A549 (cell line): ENCODE data around the gene RTEL1. TPM values are rescaled to one million over a fixed set of nuclear protein-coding genes. Genes with fewer than 3 reads are reported as not detected.

Source experiments
- ATAC-seq, 2 experiments: fragments of 200-7000 bp in 1 of 2; fragments of >200 bp in 1 of 2; cut with Nextera tagmentation in 1 of 2; cut with Tn5 transposase in 1 of 2; 3 replicates each; pipeline versions ENCODE4 v1.8.0 to v1.9.1; 2018 to 2020; ENCODE audit warnings: mild to moderate bottlenecking in 1 of 2, moderate library complexity in 1 of 2
- CTCF ChIA-PET: fragments of 300-600 bp; sonication (Branson Sonifier 250); formaldehyde crosslinking; extraction: SDS; loops from one replicate; lab custom pipeline; 2021; ENCODE audit warnings: antibody characterized with exemption, inconsistent platforms; lab: Yijun Ruan, JAX
- POLR2A ChIA-PET: fragments of 350-600 bp; formaldehyde crosslinking; extraction: SDS; loops from one replicate; lab custom pipeline; 2021; ENCODE audit warnings: antibody characterized with exemption, inconsistent platforms; lab: Yijun Ruan, JAX
- DNase-seq, 2 experiments: peaks; one replicate each; pipeline versions ENCODE4 v3.0.0 to v3.0.0-alpha.2; 2011 to 2016; ENCODE audit warnings: low read depth in 1 of 2, low spot score in 1 of 2
- FAIRE-seq: peaks from 2 replicates; lab custom pipeline; 2011; peaks lifted over from hg19 to GRCh38; lab: Jason Lieb, UNC
- H3K27ac ChIP-seq, 2 experiments: fragments of >200 bp; sonication (Bioruptor Twin); formaldehyde crosslinking; 3 replicates each; pipeline ENCODE4 v1.5.1; 2016 to 2017
- H3K4me1 ChIP-seq: fragments of >200 bp; sonication (Bioruptor Twin); formaldehyde crosslinking; 3 replicates; pipeline ENCODE4 v1.6.1; 2016
- H3K4me2 ChIP-seq: fragments of >200 bp; sonication (Bioruptor Twin); formaldehyde crosslinking; 3 replicates; pipeline ENCODE4 v1.6.1; 2016
- H3K4me3 ChIP-seq: fragments of >200 bp; sonication (Bioruptor Twin); formaldehyde crosslinking; 3 replicates; pipeline ENCODE4 v1.5.1; 2016
- H3K9me3 ChIP-seq: fragments of >200 bp; sonication (Bioruptor Twin); formaldehyde crosslinking; 3 replicates; pipeline ENCODE4 v1.6.1; 2016
- BCL3 ChIP-seq: fragments of >200 bp; sonication (Bioruptor Twin); formaldehyde crosslinking; IDR thresholded peaks from 3 replicates; pipeline ENCODE4 v1.6.1; 2016
- CHD2 ChIP-seq: fragments of 150-350 bp; IDR thresholded peaks from 2 replicates; pipeline ENCODE4 v1.6.1; 2014; ENCODE audit warnings: low read length; ENCODE audit not compliant: partially characterized antibody
- CHD4 ChIP-seq: fragments of 200-600 bp; sonication (generic); IDR thresholded peaks from 2 replicates; pipeline ENCODE4 v1.6.1; 2016; ENCODE audit warnings: antibody characterized with exemption, mild to moderate bottlenecking, borderline replicate concordance
- ESRRA ChIP-seq: fragments of 150-350 bp; IDR thresholded peaks from 2 replicates; pipeline ENCODE4 v1.6.1; 2014; ENCODE audit warnings: mild to moderate bottlenecking, low read length, borderline replicate concordance
- FOSB ChIP-seq: fragments of 250-450 bp; sonication (Bioruptor Pico); IDR thresholded peaks from 2 replicates; pipeline ENCODE4 v1.5.0; 2020; ENCODE audit warnings: mild to moderate bottlenecking, moderate library complexity
- HOXA7 ChIP-seq: fragments of 250-450 bp; sonication (Bioruptor Pico); IDR thresholded peaks from 2 replicates; pipeline ENCODE4 v1.5.0; 2020; ENCODE audit warnings: mild to moderate bottlenecking, moderate library complexity
- HOXB13 ChIP-seq: fragments of 250-450 bp; sonication (Bioruptor Pico); IDR thresholded peaks from 2 replicates; pipeline ENCODE4 v1.5.0; 2020; ENCODE audit warnings: low read depth, mild to moderate bottlenecking, moderate library complexity
- JUN ChIP-seq, 2 experiments: fragments of >200 bp; sonication (Bioruptor Twin); formaldehyde crosslinking; IDR thresholded peaks; 2 replicates in 1 of 2; 3 replicates in 1 of 2; pipeline ENCODE4 v1.6.1; 2016 to 2017
- MAFK ChIP-seq: fragments of 450-650 bp; IDR thresholded peaks from 2 replicates; pipeline ENCODE4 v1.6.1; 2014; ENCODE audit not compliant: partially characterized antibody
- MAZ ChIP-seq: fragments of 150-350 bp; IDR thresholded peaks from 2 replicates; pipeline ENCODE4 v1.6.1; 2014; ENCODE audit warnings: antibody characterized with exemption, low read depth, low read length, borderline replicate concordance
- NR3C1 ChIP-seq: fragments of >200 bp; sonication (Bioruptor Twin); formaldehyde crosslinking; IDR thresholded peaks from 3 replicates; pipeline ENCODE4 v1.6.1; 2017
- PHF8 ChIP-seq: fragments of 200-600 bp; sonication (generic); IDR thresholded peaks from 2 replicates; pipeline ENCODE4 v1.6.1; 2016; ENCODE audit warnings: low read depth, mild to moderate bottlenecking, antibody characterized with exemption, moderate library complexity, borderline replicate concordance
- POLR2A ChIP-seq: IDR thresholded peaks from 2 replicates; pipeline ENCODE4 v1.6.1; 2012; ENCODE audit warnings: mild to moderate bottlenecking, low read length
- SREBF2 ChIP-seq: fragments of 450-650 bp; IDR thresholded peaks from 2 replicates; pipeline ENCODE4 v1.6.1; 2014; ENCODE audit warnings: mild to moderate bottlenecking, moderate library complexity
- TFCP2L1 ChIP-seq: fragments of 250-450 bp; sonication (Bioruptor Pico); IDR thresholded peaks from 2 replicates; pipeline ENCODE4 v1.5.0; 2021; ENCODE audit warnings: mild to moderate bottlenecking
- TP53 ChIP-seq: fragments of 250-450 bp; sonication (Bioruptor Pico); IDR thresholded peaks from 2 replicates; pipeline ENCODE4 v1.5.0; 2021; ENCODE audit warnings: mild to moderate bottlenecking, moderate library complexity
- ZC3H11A ChIP-seq: fragments of 450-650 bp; IDR thresholded peaks from 2 replicates; pipeline ENCODE4 v1.6.1; 2014; ENCODE audit warnings: antibody characterized with exemption, mild to moderate bottlenecking
- ZFP36 ChIP-seq: fragments of 450-650 bp; IDR thresholded peaks from 2 replicates; pipeline ENCODE4 v1.6.1; 2014; ENCODE audit warnings: borderline replicate concordance; ENCODE audit not compliant: partially characterized antibody
- WGBS: methylation state at CpG from one replicate; pipeline ENCODE4 v1.1.6; 2017; ENCODE audit errors: missing lambda C conversion rate; 5-methylcytosine and 5-hydroxymethylcytosine counted together
- polyA plus RNA-seq, 4 experiments: library from polyadenylated mRNA; depleted of rRNA in 3 of 4; stranded (reverse); fragments of >200 nt; fragmentation: RNase III in 1 of 4; extraction: RNeasy Plus Mini Kit Qiagen cat#74134 plus additional on column Dnase treatment in 1 of 4; gene quantifications; 2 replicates in 3 of 4; 3 replicates in 1 of 4; pipeline ENCODE4 v1.2.3, GENCODE V29; 2011 to 2017
- TF ChIP-seq, protein P1 (sequence below): fragments of 450-650 bp; IDR thresholded peaks from 2 replicates; pipeline ENCODE4 v1.6.1; 2014; ENCODE audit warnings: antibody characterized with exemption
- TF ChIP-seq, protein P2 (sequence below): IDR thresholded peaks from 2 replicates; pipeline ENCODE4 v1.6.1; 2012
- TF ChIP-seq, protein P3 (sequence below): IDR thresholded peaks from 2 replicates; pipeline ENCODE4 v1.6.1; 2012; ENCODE audit warnings: low read depth, borderline replicate concordance

Gene RTEL1
- polyA plus RNA-seq, 2 of the 4 experiments (the other 2 are of a cell fraction) = 11.3 to 12.6 TPM

GRCh38 chr20:63626424-63627128, 31.5 kb upstream of the RTEL1 start, which contains the start of gene GMEB2:
Gene GMEB2, minus strand, starts transcription at chr20:63627101. Its CDS starts 7,704 bp downstream, at chr20:63619397.
- ATAC-seq = peak; percentile 24 to 76; a peak in 5 of 6 replicates
- H3K4me2 ChIP-seq = peak within 1 kb of the TSS; percentile 99
- CTCF ChIA-PET = interaction anchor here (0.6 to 1.0 kb wide), 2 partner anchors 45 to 90 kb away, joined by 3 read pairs; no protein-coding TSS in a partner anchor
- 0% methylated on average over 2 of the region's 114 CpGs for WGBS
- H3K4me3 ChIP-seq = peak within 1 kb of the TSS; percentile 97
- H3K27ac ChIP-seq = peak within 1 kb of the TSS; percentile 97 to 100
- no peak for TF ChIP-seq ZFP36
- no peak for TF ChIP-seq HOXA7 (CRISPR knock-in tag)
- TF ChIP-seq JUN (IDR thresholded peaks at IDR 0.05) = peak; percentile 79 to 83
- no peak for TF ChIP-seq HOXB13 (CRISPR knock-in tag)
- TF ChIP-seq ZC3H11A = no peak
- TF ChIP-seq, protein P1, sequence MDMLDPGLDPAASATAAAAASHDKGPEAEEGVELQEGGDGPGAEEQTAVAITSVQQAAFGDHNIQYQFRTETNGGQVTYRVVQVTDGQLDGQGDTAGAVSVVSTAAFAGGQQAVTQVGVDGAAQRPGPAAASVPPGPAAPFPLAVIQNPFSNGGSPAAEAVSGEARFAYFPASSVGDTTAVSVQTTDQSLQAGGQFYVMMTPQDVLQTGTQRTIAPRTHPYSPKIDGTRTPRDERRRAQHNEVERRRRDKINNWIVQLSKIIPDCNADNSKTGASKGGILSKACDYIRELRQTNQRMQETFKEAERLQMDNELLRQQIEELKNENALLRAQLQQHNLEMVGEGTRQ = no peak
- TF ChIP-seq MAZ = no peak
- peak; percentile 79; the same call in 1 of the 3 replicates for TF ChIP-seq BCL3
- TF ChIP-seq ESRRA = no peak
- TF ChIP-seq CHD2 = peak; percentile 28
- peak; percentile 69 for TF ChIP-seq POLR2A
- TF ChIP-seq PHF8 = peak; percentile 78; the same call in 1 of the 2 replicates
- no peak for TF ChIP-seq MAFK
- TF ChIP-seq FOSB (CRISPR knock-in tag) = no peak
- TF ChIP-seq, protein P2, sequence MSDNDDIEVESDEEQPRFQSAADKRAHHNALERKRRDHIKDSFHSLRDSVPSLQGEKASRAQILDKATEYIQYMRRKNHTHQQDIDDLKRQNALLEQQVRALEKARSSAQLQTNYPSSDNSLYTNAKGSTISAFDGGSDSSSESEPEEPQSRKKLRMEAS = no peak
- no peaks in the 10 kb centered on the region for H3K9me3 ChIP-seq
- peak in 1 of 2 experiments; percentile 67 for DNase-seq
- peaks cover 9% of the 10 kb centered on the region for H3K4me1 ChIP-seq
- no peak for FAIRE-seq
- POLR2A ChIA-PET = interaction anchor here (0.6 to 1.5 kb wide), 10 partner anchors 9 to 354 kb away, joined by 3 to 18 read pairs (median 4); partner anchors contain the start of genes ARFRP1, HELZ2, PTK6 and RTEL1

GRCh38 chr20:63627129-63627750, 30.9 kb upstream of the RTEL1 start:
- POLR2A ChIA-PET = interaction anchor here (0.5 to 1.5 kb wide), 11 partner anchors 8 to 353 kb away, joined by 3 to 18 read pairs (median 4); partner anchors contain the start of genes ARFRP1, HELZ2, PTK6 and RTEL1
- WGBS = 0% methylated on average over 15 of the region's 68 CpGs
- peak overlapping the region; percentile 97 for H3K4me3 ChIP-seq
- TF ChIP-seq SREBF2 (0 out of 2 replicates have a peak, but pooled peaks have one; percentile 22), TFCP2L1 (CRISPR knock-in tag) (peak; percentile 38; the same call in 1 of the 2 replicates), JUN (IDR thresholded peaks at IDR 0.05) (peak in 1 of 2 experiments; percentile 65; a peak in 3 of 5 replicates), NR3C1 (no peak), PHF8 (peak; percentile 69; the same call in 1 of the 2 replicates), HOXA7 (CRISPR knock-in tag) (no peak), TP53 (CRISPR knock-in tag) (peak; percentile 71; the same call in 1 of the 2 replicates), BCL3 (peak; percentile 8; the same call in 1 of the 3 replicates), CHD4 (no peak), POLR2A (peak; percentile 73)
- TF ChIP-seq, protein P3, sequence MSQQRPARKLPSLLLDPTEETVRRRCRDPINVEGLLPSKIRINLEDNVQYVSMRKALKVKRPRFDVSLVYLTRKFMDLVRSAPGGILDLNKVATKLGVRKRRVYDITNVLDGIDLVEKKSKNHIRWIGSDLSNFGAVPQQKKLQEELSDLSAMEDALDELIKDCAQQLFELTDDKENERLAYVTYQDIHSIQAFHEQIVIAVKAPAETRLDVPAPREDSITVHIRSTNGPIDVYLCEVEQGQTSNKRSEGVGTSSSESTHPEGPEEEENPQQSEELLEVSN = peak; percentile 75; the same call in 1 of the 2 replicates
- TF ChIP-seq, protein P2 = peak; percentile 81
- CTCF ChIA-PET = interaction anchor here (1.0 kb wide), 1 partner anchor 91 kb away, joined by 3 read pairs; no protein-coding TSS in a partner anchor
- H3K9me3 ChIP-seq = no peaks in the 10 kb centered on the region
- H3K4me1 ChIP-seq = peaks cover 9% of the 10 kb centered on the region
- H3K27ac ChIP-seq = peak overlapping the region; percentile 97 to 100
- peak overlapping the region; percentile 99 for H3K4me2 ChIP-seq
- FAIRE-seq (no peak), ATAC-seq (peak; percentile 79 to 86), DNase-seq (peak; percentile 94 to 97)
